Measurements from ENCODE around the gene SERPINE2. TPM values are rescaled to one million over a fixed set of nuclear protein-coding genes. Genes with fewer than 3 reads are reported as not detected.

Gene SERPINE2
- total and polyA plus RNA-seq, 2 donors = 11.0 to 24.6 TPM

GRCh38 chr2:223937535-223937934 is 101.6 kb downstream of the SERPINE2 start:
- H3K4me1 ChIP-seq (ENCODE audit: control insufficient read depth in 2 of 2, insufficient read depth in 2 of 2, low read length in 2 of 2) = no peaks in the 10 kb centered on the region
- no peak overlapping the region for H3K27ac ChIP-seq (ENCODE audit: low read depth in 1 of 2, low read length in 1 of 2)
- WGBS = 51% methylated on average over 1 of the region's 1 CpG
- no peak for DNase-seq (ENCODE audit: low read depth in 6 of 9, low spot score in 9 of 9)
- H3K27me3 ChIP-seq (ENCODE audit: control insufficient read depth in 2 of 2, insufficient read depth in 1 of 2, low read length in 1 of 2) = no peaks in the 10 kb centered on the region
- no peaks in the 10 kb centered on the region for H3K9me3 ChIP-seq (ENCODE audit: control insufficient read depth in 2 of 2, insufficient read depth in 1 of 2, low read length in 1 of 2)
- H3K36me3 ChIP-seq (ENCODE audit: control insufficient read depth in 2 of 2, insufficient read depth in 2 of 2, low read length in 1 of 2) = no peaks in the 10 kb centered on the region
- H3K4me3 ChIP-seq (ENCODE audit: low read length in 2 of 2) = no peak overlapping the region

GRCh38 chr2:223936862-223937326 is 102.2 kb downstream of the SERPINE2 start:
- H3K4me3 ChIP-seq (ENCODE audit: low read length in 2 of 2) = no peak overlapping the region
- DNase-seq (ENCODE audit: low read depth in 6 of 9, low spot score in 9 of 9) = no peak
- H3K27me3 ChIP-seq (ENCODE audit: control insufficient read depth in 2 of 2, insufficient read depth in 1 of 2, low read length in 1 of 2) = no peaks in the 10 kb centered on the region
- no peak overlapping the region for H3K27ac ChIP-seq (ENCODE audit: low read depth in 1 of 2, low read length in 1 of 2)
- H3K9me3 ChIP-seq (ENCODE audit: control insufficient read depth in 2 of 2, insufficient read depth in 1 of 2, low read length in 1 of 2) = no peaks in the 10 kb centered on the region
- H3K36me3 ChIP-seq (ENCODE audit: control insufficient read depth in 2 of 2, insufficient read depth in 2 of 2, low read length in 1 of 2) = no peaks in the 10 kb centered on the region
- WGBS = 93% methylated on average over 5 of the region's 5 CpGs
- no peaks in the 10 kb centered on the region for H3K4me1 ChIP-seq (ENCODE audit: control insufficient read depth in 2 of 2, insufficient read depth in 2 of 2, low read length in 2 of 2)

GRCh38 chr2:223935459-223936125 is 103.5 kb downstream of the SERPINE2 start:
- Histone ChIP-seq H3K9me3 (ENCODE audit: control insufficient read depth in 2 of 2, insufficient read depth in 1 of 2, low read length in 1 of 2) (no peaks in the 10 kb centered on the region), H3K4me3 (ENCODE audit: low read length in 2 of 2) (no peak overlapping the region), H3K36me3 (ENCODE audit: control insufficient read depth in 2 of 2, insufficient read depth in 2 of 2, low read length in 1 of 2) (no peaks in the 10 kb centered on the region), H3K27me3 (ENCODE audit: control insufficient read depth in 2 of 2, insufficient read depth in 1 of 2, low read length in 1 of 2) (no peaks in the 10 kb centered on the region), H3K4me1 (ENCODE audit: control insufficient read depth in 2 of 2, insufficient read depth in 2 of 2, low read length in 2 of 2) (no peaks in the 10 kb centered on the region), H3K27ac (ENCODE audit: low read depth in 1 of 2, low read length in 1 of 2) (no peak overlapping the region)
- no peak for DNase-seq (ENCODE audit: low read depth in 6 of 9, low spot score in 9 of 9)

GRCh38 chr2:223934870-223935269 is 104.2 kb downstream of the SERPINE2 start:
- 89% methylated on average over 6 of the region's 6 CpGs for WGBS
- Histone ChIP-seq H3K27ac (ENCODE audit: low read depth in 1 of 2, low read length in 1 of 2) (no peak overlapping the region), H3K27me3 (ENCODE audit: control insufficient read depth in 2 of 2, insufficient read depth in 1 of 2, low read length in 1 of 2) (no peaks in the 10 kb centered on the region), H3K4me1 (ENCODE audit: control insufficient read depth in 2 of 2, insufficient read depth in 2 of 2, low read length in 2 of 2) (no peaks in the 10 kb centered on the region), H3K9me3 (ENCODE audit: control insufficient read depth in 2 of 2, insufficient read depth in 1 of 2, low read length in 1 of 2) (no peaks in the 10 kb centered on the region), H3K36me3 (ENCODE audit: control insufficient read depth in 2 of 2, insufficient read depth in 2 of 2, low read length in 1 of 2) (no peaks in the 10 kb centered on the region), H3K4me3 (ENCODE audit: low read length in 2 of 2) (no peak overlapping the region)
- DNase-seq (ENCODE audit: low read depth in 6 of 9, low spot score in 9 of 9) = no peak

GRCh38 chr2:223932816-223933800 is 106.0 kb downstream of the SERPINE2 start:
- no peaks in the 10 kb centered on the region for H3K36me3 ChIP-seq (ENCODE audit: control insufficient read depth in 2 of 2, insufficient read depth in 2 of 2, low read length in 1 of 2)
- H3K27me3 ChIP-seq (ENCODE audit: control insufficient read depth in 2 of 2, insufficient read depth in 1 of 2, low read length in 1 of 2) = no peaks in the 10 kb centered on the region
- H3K27ac ChIP-seq (ENCODE audit: low read depth in 1 of 2, low read length in 1 of 2) = no peak overlapping the region
- no peak overlapping the region for H3K4me3 ChIP-seq (ENCODE audit: low read length in 2 of 2)
- peaks cover 0 to 10% of the 10 kb centered on the region in 2 donors for H3K4me1 ChIP-seq (ENCODE audit: control insufficient read depth in 2 of 2, insufficient read depth in 2 of 2, low read length in 2 of 2)
- no peaks in the 10 kb centered on the region for H3K9me3 ChIP-seq (ENCODE audit: control insufficient read depth in 2 of 2, insufficient read depth in 1 of 2, low read length in 1 of 2)
- DNase-seq (ENCODE audit: low read depth in 6 of 9, low spot score in 9 of 9) = no peak
- WGBS = 93% methylated on average over 6 of the region's 6 CpGs

- Histone ChIP-seq H3K4me1 (ENCODE audit: control insufficient read depth in 2 of 2, insufficient read depth in 2 of 2, low read length in 2 of 2) (peaks cover 0 to 11% of the 10 kb centered on the region in 2 donors), H3K36me3 (ENCODE audit: control insufficient read depth in 2 of 2, insufficient read depth in 2 of 2, low read length in 1 of 2) (no peaks in the 10 kb centered on the region), H3K9me3 (ENCODE audit: control insufficient read depth in 2 of 2, insufficient read depth in 1 of 2, low read length in 1 of 2) (peaks cover 0 to 5% of the 10 kb centered on the region in 2 donors), H3K27ac (ENCODE audit: low read depth in 1 of 2, low read length in 1 of 2) (no peak overlapping the region), H3K4me3 (ENCODE audit: low read length in 2 of 2) (no peak overlapping the region), H3K27me3 (ENCODE audit: control insufficient read depth in 2 of 2, insufficient read depth in 1 of 2, low read length in 1 of 2) (no peaks in the 10 kb centered on the region)
- DNase-seq (ENCODE audit: low read depth in 6 of 9, low spot score in 9 of 9) = no peak
- WGBS = 87% methylated on average over 23 of the region's 23 CpGs
These were observed 108.7 kb downstream of the SERPINE2 start for GRCh38 chr2:223930103-223930976.

- peak in 4 of 9 donors; percentile 29 to 67 (median 44) for DNase-seq (ENCODE audit: low read depth in 6 of 9, low spot score in 9 of 9)
These were observed 109.4 kb downstream of the SERPINE2 start for GRCh38 chr2:223929571-223930102.

GRCh38 chr2:223928113-223929006 is 110.7 kb downstream of the SERPINE2 start:
- no peaks in the 10 kb centered on the region for H3K36me3 ChIP-seq (ENCODE audit: control insufficient read depth in 2 of 2, insufficient read depth in 2 of 2, low read length in 1 of 2)
- DNase-seq (ENCODE audit: low read depth in 6 of 9, low spot score in 9 of 9) = no peak
- H3K27ac ChIP-seq (ENCODE audit: low read depth in 1 of 2, low read length in 1 of 2) = no peak overlapping the region
- H3K27me3 ChIP-seq (ENCODE audit: control insufficient read depth in 2 of 2, insufficient read depth in 1 of 2, low read length in 1 of 2) = no peaks in the 10 kb centered on the region
- H3K9me3 ChIP-seq (ENCODE audit: control insufficient read depth in 2 of 2, insufficient read depth in 1 of 2, low read length in 1 of 2) = peaks cover 0 to 5% of the 10 kb centered on the region in 2 donors
- peaks cover 0 to 11% of the 10 kb centered on the region in 2 donors for H3K4me1 ChIP-seq (ENCODE audit: control insufficient read depth in 2 of 2, insufficient read depth in 2 of 2, low read length in 2 of 2)
- WGBS = 96% methylated on average over 7 of the region's 7 CpGs
- no peak overlapping the region for H3K4me3 ChIP-seq (ENCODE audit: low read length in 2 of 2)

More at GRCh38 chr2:223929571-223930102, 109.4 kb downstream of the SERPINE2 start:
- no peaks in the 10 kb centered on the region for H3K36me3 ChIP-seq (ENCODE audit: control insufficient read depth in 2 of 2, insufficient read depth in 2 of 2, low read length in 1 of 2)
- peaks cover 0 to 11% of the 10 kb centered on the region in 2 donors for H3K4me1 ChIP-seq (ENCODE audit: control insufficient read depth in 2 of 2, insufficient read depth in 2 of 2, low read length in 2 of 2)
- H3K4me3 ChIP-seq (ENCODE audit: low read length in 2 of 2) = no peak overlapping the region
- H3K9me3 ChIP-seq (ENCODE audit: control insufficient read depth in 2 of 2, insufficient read depth in 1 of 2, low read length in 1 of 2) = peaks cover 0 to 5% of the 10 kb centered on the region in 2 donors
- WGBS = 4% methylated on average over 4 of the region's 4 CpGs
- H3K27me3 ChIP-seq (ENCODE audit: control insufficient read depth in 2 of 2, insufficient read depth in 1 of 2, low read length in 1 of 2) = no peaks in the 10 kb centered on the region
- H3K27ac ChIP-seq (ENCODE audit: low read depth in 1 of 2, low read length in 1 of 2) = no peak overlapping the region
